ENCODE measurements around the gene SREK1. TPM values are rescaled to one million over a fixed set of nuclear protein-coding genes. Genes with fewer than 3 reads are reported as not detected.
A peak's percentile ranks its signal among the peaks of the same experiment; 100 is the strongest.

Gene SREK1
- total RNA-seq, 1 donor: 91.8 TPM

DNA sequence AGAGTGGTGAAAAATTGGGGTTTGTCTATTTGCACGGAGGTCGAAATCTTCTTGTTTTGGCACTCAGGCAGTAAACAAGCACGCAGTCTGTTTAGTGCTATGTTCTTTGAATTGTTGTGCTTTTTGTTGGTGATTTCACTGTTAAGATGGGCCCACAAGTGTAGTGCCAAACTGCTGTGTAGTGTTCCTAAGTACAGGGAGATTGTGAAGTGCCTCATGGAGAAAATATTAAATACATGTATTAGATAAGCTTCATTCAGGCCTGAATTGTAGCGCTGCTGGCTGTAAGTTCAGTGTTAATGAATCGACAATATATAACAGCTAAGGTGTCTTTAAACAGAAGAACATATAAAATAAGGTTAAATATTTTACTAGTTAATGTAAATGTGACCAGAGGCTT lies 17.3 kb downstream of the SREK1 start:
- TF ChIP-seq, protein P1, sequence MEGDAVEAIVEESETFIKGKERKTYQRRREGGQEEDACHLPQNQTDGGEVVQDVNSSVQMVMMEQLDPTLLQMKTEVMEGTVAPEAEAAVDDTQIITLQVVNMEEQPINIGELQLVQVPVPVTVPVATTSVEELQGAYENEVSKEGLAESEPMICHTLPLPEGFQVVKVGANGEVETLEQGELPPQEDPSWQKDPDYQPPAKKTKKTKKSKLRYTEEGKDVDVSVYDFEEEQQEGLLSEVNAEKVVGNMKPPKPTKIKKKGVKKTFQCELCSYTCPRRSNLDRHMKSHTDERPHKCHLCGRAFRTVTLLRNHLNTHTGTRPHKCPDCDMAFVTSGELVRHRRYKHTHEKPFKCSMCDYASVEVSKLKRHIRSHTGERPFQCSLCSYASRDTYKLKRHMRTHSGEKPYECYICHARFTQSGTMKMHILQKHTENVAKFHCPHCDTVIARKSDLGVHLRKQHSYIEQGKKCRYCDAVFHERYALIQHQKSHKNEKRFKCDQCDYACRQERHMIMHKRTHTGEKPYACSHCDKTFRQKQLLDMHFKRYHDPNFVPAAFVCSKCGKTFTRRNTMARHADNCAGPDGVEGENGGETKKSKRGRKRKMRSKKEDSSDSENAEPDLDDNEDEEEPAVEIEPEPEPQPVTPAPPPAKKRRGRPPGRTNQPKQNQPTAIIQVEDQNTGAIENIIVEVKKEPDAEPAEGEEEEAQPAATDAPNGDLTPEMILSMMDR (IDR thresholded peaks at IDR 0.05; ENCODE audit: insufficient read depth, low read length): no peak
- H3K4me3 ChIP-seq (ENCODE audit: low read depth, low read length): no peak overlapping the region
- DNase-seq (ENCODE audit: low read depth): no peak

GRCh38 chr5:66164044-66164790 lies 20.1 kb downstream of the SREK1 start:
- no peak overlapping the region for H3K4me3 ChIP-seq (ENCODE audit: low read depth, low read length)
- TF ChIP-seq, protein P1 (IDR thresholded peaks at IDR 0.05; ENCODE audit: insufficient read depth, low read length): no peak
- DNase-seq (ENCODE audit: low read depth): no peak

- TF ChIP-seq, protein P1 (IDR thresholded peaks at IDR 0.05; ENCODE audit: insufficient read depth, low read length): no peak
- no peak overlapping the region for H3K4me3 ChIP-seq (ENCODE audit: low read depth, low read length)
- no peak for DNase-seq (ENCODE audit: low read depth)
These were observed 24.1 kb downstream of the SREK1 start for GRCh38 chr5:66168226-66168625.

- DNase-seq (ENCODE audit: low read depth): no peak
- H3K4me3 ChIP-seq (ENCODE audit: low read depth, low read length): no peak overlapping the region
- TF ChIP-seq, protein P1 (IDR thresholded peaks at IDR 0.05; ENCODE audit: insufficient read depth, low read length): no peak
These were observed 25.4 kb downstream of the SREK1 start for GRCh38 chr5:66169534-66169933.

GRCh38 chr5:66170195-66170919 lies 26.3 kb downstream of the SREK1 start:
- DNase-seq (ENCODE audit: low read depth): no peak
- no peak overlapping the region for H3K4me3 ChIP-seq (ENCODE audit: low read depth, low read length)
- TF ChIP-seq, protein P1 (IDR thresholded peaks at IDR 0.05; ENCODE audit: insufficient read depth, low read length): no peak

DNA sequence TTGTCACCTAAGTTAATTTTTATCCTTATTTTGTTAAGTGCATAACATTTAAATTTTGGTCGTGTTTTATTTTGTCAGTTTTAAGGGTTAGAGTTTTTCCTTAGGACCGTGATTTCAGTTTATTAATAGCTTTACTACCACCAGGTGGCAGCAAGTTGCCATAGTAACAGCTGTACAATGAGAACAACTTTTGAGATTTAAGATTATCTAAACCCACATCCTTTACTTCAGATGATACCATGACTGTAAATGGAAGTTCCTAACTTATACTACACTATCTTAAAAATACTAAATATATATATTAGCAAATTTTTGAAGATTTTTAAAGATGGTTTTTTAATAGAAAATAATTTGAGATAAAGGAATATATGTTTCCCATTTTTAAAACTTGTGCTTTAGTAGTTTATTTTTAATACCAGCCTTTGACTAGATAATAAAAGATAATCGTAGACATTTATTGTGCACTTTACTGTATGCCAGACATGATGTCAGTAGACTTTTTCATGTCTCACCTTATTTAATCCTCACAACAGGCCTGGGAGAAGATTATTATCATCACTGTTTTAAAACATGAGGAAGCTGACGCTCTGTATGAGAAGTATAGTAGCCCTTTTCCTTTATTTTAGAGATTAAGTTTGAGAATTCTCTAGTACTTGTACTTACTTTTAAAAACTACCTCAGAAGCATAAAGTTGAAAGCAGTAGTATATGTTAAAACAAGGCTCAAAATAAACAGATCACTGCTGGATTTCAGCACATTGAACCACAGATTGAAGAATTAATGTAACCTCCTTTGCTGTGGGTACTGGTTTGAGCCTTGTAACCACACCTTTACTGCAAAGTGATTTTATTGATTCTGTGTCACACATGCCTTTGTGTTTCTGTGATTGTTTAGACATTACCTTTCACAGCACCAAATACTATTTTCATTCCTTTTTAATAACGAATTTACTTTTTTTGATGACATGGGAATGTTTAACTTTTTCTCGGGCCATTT lies 27.5 kb downstream of the SREK1 start:
- TF ChIP-seq, protein P1 (IDR thresholded peaks at IDR 0.05; ENCODE audit: insufficient read depth, low read length): peak; percentile 49
- no peak overlapping the region for H3K4me3 ChIP-seq (ENCODE audit: low read depth, low read length)
- DNase-seq (ENCODE audit: low read depth): peak; percentile 71

Data from fibroblast of the aortic adventitia (primary cell).